Fibroblast of peridontal ligament (primary cell): Measurements from ENCODE around the gene ENTPD7.
"Not testable (repeated sequence)": the region's sequence is repeated elsewhere in the genome, so short reads cannot be mapped to it uniquely, and the experiment has no call there.

ENCODE experiments used
- DNase-seq: peaks from one replicate; pipeline ENCODE4 v3.0.0-alpha.2; 2010; ENCODE audit errors: extremely low read depth

ENTPD7 gene

DNA sequence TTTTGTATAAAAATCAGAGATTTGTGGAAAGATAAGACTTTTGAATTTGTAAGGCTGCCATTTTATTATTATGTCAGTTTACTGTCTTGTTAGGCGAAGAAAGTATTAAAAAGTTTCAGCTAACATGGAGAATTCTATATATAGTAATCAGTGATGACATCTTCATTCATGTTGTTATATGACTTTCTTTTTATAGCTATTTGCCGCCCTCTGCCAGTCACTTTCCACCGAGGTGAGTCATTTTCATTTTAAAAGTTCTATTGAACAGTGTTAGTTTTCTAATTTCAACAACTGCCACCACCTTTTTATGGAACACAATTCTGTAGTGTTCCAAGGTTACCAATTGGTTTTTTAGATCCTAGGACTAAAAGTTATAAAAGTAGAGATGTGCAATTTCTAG lies 84.5 kb downstream of the ENTPD7 start:
- no peak for DNase-seq

DNA sequence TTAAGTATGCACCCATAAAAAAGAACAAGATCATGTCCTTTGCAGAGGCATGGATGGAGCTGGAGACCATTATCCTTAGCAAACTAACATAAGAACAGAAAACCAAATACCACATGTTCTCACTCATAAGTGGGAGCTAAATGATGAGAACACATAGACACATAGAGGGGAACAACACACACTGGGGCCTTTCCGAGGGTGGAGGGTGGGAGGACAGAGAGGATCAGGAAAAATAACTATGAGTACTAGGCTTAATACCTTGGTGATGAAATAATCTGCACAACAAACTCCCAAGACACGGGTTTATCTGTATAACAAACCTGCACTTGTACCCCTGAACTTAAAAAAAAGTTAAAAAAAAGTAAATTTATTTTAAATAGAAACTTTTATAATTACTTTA lies 86.9 kb downstream of the ENTPD7 start:
- DNase-seq: not testable (repeated sequence)

- no peak for DNase-seq
Observed at GRCh38 chr10:99748823-99749451, 89.6 kb downstream of the ENTPD7 start.

DNA sequence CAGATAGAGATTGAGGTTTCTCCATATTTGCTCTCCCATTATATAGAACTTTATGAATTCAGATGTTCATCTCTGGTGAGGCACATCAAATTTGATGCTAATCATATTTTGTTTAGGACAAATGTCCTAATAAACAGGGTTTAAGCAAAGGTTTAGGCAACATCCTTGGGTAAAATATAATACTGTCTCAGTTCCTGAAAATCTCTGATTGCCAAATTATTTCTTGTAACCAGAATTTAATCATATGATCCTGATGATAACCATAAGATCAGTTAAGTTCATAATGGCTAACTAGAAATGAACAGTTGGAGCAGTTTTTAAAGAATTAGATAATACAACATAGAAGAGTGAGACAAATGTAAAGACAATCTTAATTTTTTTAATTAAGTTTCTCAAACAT lies 91.3 kb downstream of the ENTPD7 start:
- no peak for DNase-seq

GRCh38 chr10:99754670-99755069 lies 95.4 kb downstream of the ENTPD7 start:
- no peak for DNase-seq
